AG10803 (cell line): Measurements from ENCODE around the gene SPOCK1.

ENCODE experiments used
- DNase-seq: peaks from one replicate; pipeline ENCODE4 v3.0.0; 2010; ENCODE audit warnings: low read depth
- H3K4me3 ChIP-seq: 2 replicates; pipeline ENCODE4 v1.5.1; 2011; ENCODE audit warnings: mild to moderate bottlenecking, low read length, control low read depth
- TF ChIP-seq, protein P1 (sequence below): conservative IDR thresholded peaks from 2 replicates; pipeline ENCODE4 v1.5.1; 2011; ENCODE audit warnings: mild to moderate bottlenecking, low read length, control low read depth, inconsistent platforms

Gene SPOCK1

DNA sequence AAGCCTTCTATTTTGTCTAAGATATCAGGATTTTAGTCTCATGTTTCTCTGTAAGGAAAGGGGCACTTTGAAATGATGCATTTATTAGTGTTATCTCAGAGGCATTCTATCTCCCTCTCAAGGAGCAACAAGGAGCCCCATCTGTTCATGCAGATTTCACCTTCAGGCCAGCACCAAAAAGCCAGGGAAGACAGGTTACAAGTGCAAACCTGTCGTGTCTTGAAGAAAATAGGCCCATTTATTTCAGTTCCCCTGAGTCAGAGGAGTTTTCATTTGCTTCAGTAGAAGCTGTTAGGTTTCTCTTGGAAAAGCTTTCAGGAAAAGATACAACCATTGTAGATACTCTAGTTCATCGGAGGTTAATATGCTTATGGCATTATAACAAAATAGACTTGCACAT, 97.2 kb downstream of the SPOCK1 start:
- H3K4me3 ChIP-seq = no peak overlapping the region
- no peak for DNase-seq
- TF ChIP-seq, protein P1, sequence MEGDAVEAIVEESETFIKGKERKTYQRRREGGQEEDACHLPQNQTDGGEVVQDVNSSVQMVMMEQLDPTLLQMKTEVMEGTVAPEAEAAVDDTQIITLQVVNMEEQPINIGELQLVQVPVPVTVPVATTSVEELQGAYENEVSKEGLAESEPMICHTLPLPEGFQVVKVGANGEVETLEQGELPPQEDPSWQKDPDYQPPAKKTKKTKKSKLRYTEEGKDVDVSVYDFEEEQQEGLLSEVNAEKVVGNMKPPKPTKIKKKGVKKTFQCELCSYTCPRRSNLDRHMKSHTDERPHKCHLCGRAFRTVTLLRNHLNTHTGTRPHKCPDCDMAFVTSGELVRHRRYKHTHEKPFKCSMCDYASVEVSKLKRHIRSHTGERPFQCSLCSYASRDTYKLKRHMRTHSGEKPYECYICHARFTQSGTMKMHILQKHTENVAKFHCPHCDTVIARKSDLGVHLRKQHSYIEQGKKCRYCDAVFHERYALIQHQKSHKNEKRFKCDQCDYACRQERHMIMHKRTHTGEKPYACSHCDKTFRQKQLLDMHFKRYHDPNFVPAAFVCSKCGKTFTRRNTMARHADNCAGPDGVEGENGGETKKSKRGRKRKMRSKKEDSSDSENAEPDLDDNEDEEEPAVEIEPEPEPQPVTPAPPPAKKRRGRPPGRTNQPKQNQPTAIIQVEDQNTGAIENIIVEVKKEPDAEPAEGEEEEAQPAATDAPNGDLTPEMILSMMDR = no peak

DNA sequence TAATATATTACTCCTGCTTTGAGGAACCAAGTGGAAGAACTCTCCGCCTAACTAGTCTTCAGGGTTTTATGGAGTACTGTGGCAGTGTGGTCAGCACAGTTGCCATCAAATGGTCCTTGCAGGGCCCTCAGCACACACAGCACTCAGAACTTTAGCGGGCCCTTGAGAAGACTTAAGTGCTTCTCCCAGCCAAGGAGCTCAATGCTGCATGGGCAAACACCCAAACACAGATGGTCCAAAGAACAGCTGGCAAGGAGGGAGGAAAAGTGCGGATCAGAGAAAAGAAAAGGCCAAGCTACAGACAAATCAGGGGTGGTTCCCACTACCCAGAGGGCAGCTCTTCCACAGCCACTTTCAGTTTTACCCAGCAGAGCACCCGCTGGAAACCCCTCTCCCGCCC, 98.6 kb downstream of the SPOCK1 start:
- no peak overlapping the region for H3K4me3 ChIP-seq
- no peak for DNase-seq
- TF ChIP-seq, protein P1 = no peak

DNA sequence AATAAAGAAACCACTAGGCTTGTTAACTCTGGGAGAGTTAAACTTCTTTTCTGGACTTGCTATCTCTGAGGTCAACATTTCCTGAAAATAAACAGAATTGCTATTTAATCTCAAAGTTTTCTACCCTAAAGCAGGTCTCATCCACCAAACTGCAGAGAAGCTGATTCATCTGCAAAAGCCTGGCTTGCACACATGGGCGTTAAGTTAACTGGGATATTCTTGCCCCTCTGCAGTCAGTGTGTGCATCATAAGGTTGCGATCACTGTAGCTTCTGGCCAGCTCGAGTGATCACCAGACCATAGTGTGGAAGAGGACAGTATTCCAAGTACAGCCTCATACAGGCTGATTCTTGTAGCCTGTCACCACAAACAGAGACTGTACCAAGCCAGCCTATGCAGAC, 99.2 kb downstream of the SPOCK1 start:
- DNase-seq = no peak
- H3K4me3 ChIP-seq = no peak overlapping the region
- TF ChIP-seq, protein P1 = no peak

DNA sequence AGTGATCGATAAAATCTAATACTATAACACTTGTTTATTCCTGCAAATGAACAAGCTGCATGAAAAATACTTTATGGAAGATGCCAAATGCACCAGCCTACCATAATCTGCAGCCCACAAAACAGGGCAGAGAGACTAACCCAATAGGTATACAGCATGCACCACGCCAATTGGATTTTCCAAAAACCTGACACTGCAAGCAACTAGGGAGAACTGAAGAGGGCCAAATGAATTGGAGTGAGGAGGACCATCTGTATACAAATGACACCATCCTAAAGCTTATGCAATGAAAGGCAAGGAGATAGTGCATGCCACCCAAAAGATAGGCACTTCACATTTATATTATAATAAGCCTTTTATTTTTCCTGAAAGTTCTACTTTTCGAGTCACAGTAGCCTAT, 100.4 kb downstream of the SPOCK1 start:
- no peak for DNase-seq
- H3K4me3 ChIP-seq = no peak overlapping the region
- TF ChIP-seq, protein P1 = no peak

DNA sequence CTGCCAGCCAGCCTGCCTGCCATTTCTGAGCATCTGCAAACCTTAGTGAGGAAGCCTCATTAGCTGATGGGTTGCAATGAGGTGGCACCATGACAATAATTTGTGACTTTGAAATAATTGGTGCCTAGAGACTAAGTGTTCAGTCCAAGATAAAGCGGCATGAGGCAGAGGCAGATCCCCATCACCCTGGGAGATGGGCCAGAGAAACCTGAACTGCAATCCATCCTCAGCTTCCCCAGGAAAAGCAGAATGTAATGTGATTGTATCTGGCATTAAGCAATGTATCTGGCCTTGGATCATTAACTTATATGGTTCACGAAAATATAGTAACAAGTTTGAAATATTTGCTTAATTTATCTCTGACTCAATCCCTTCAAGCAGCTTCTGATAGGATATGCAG, 101.0 kb downstream of the SPOCK1 start:
- no peak overlapping the region for H3K4me3 ChIP-seq
- DNase-seq = no peak
- TF ChIP-seq, protein P1 = no peak

DNA sequence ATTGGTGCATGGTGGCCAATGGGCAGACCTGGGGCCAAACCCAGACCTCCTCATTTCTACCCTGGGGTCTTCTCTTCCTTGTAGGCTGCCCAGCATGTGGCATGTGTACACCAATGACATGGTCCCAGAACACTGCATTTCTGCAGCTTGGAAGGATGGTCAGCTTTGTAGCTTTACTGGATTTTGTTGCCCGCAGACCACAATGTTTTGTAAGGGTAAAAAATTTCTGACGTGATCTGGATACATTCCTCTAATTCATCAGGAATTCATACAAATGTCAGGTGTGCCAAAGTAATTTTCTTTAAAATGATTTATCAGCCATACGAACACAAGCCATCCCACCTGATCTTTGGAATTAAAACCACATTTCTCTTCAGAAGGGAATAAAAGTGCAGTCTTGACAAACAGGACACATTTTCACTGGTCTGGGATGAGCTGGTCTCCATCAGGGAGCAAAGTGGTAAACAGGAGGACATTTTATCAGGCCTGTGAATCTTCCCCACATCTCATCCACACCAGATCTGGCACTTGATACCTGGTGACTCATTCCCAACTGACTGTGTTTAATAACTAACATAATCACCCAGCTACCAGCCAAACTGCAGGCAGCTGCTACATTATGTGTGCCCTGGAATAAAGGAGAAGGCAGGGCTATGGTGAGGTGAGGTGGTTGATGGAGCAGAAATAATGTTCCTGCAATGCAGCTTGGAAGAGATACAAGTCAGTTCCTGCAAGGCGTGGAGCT, 103.9 kb downstream of the SPOCK1 start:
- TF ChIP-seq, protein P1 = no peak
- H3K4me3 ChIP-seq = no peak overlapping the region
- DNase-seq = peak; percentile 60

DNA sequence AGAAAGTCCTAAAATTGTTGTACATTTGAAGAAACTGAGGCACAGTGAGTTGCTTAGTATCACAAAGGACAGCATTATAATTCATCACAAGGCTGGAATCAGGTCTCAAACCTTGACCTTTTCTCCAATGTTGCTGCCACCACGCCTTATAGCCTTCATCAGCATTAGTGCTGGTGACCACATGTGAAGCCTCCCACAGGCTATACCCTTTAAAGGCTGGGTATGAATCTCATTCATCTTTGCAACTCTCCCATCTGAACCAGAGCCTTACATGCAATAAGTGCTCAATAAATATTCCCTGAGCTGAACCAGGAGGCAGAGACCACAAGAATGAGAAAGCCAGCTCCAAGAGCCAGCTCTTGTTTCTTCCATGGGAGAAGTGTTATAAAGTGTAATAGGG, 104.7 kb downstream of the SPOCK1 start:
- TF ChIP-seq, protein P1 = no peak
- peak; percentile 39 for DNase-seq
- H3K4me3 ChIP-seq = no peak overlapping the region
